Measurements from ENCODE around the gene IFRD2.

DNA sequence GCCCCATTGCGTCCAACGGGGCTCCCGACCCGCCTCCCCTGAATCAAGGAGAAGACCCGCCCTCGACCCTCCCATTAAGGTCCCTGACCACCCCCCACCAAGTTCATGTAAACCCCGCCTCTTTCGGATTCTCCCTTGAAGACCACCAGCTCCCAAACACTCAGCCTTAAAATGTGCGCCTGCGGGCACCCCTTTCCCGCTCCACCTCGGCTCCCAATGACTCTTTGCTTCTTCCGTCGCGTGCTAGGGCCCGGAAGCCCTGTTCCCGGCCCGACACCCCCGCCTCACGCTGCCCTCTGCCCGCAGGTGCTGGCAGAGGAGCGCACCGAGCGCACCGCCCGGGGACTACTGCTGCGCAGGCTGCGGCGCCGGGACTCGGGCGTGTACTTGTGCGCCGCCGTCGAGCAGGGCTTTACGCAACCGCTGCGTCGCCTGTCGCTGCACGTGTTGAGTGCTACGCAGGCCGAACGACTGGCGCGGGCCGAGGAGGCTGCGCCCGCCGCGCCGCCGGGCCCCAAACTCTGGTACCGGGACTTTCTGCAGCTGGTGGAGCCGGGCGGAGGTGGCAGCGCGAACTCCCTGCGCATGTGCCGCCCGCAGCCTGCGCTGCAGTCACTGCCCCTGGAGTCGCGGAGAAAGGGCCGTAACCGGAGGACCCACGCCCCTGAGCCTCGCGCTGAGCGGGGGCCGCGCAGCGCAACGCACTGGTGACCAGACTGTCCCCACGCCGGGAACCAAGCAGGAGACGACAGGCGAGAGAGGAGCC is 16.1 kb downstream of the IFRD2 start:
- TF ChIP-seq, protein P1, sequence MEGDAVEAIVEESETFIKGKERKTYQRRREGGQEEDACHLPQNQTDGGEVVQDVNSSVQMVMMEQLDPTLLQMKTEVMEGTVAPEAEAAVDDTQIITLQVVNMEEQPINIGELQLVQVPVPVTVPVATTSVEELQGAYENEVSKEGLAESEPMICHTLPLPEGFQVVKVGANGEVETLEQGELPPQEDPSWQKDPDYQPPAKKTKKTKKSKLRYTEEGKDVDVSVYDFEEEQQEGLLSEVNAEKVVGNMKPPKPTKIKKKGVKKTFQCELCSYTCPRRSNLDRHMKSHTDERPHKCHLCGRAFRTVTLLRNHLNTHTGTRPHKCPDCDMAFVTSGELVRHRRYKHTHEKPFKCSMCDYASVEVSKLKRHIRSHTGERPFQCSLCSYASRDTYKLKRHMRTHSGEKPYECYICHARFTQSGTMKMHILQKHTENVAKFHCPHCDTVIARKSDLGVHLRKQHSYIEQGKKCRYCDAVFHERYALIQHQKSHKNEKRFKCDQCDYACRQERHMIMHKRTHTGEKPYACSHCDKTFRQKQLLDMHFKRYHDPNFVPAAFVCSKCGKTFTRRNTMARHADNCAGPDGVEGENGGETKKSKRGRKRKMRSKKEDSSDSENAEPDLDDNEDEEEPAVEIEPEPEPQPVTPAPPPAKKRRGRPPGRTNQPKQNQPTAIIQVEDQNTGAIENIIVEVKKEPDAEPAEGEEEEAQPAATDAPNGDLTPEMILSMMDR (IDR thresholded peaks at IDR 0.05; ENCODE audit: low read depth, low read length) = no peak
- TF ChIP-seq MYC (IDR thresholded peaks at IDR 0.05; ENCODE audit: low read depth, low read length) (no peak), POLR2A (IDR thresholded peaks at IDR 0.05; ENCODE audit: extremely low read depth, insufficient read length) (no peak)
- TF ChIP-seq, protein P2, sequence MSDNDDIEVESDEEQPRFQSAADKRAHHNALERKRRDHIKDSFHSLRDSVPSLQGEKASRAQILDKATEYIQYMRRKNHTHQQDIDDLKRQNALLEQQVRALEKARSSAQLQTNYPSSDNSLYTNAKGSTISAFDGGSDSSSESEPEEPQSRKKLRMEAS (IDR thresholded peaks at IDR 0.05; ENCODE audit: low read depth, low read length) = no peak
